Spleen (tissue), 11 donors: ENCODE measurements around the gene ASH1L. TPM values are rescaled to one million over a fixed set of nuclear protein-coding genes. Genes with fewer than 3 reads are reported as not detected.
"Not testable (repeated sequence)": the region's sequence is repeated elsewhere in the genome, so short reads cannot be mapped to it uniquely, and the experiment has no call there.

Experiments
- DNase-seq: peaks from one replicate; pipeline ENCODE4 v3.0.0-alpha.2; 2020
- H3K27ac ChIP-seq, 8 donors: fragments of 200-600 bp; sonication (generic) in 7 of 8; 1 replicate in 4 of 8; 2 replicates in 4 of 8; pipeline versions ENCODE4 v1.5.0 to v1.8.0; 2016 to 2021; ENCODE audit warnings: inconsistent platforms in 4 of 8, mild to moderate bottlenecking in 4 of 8, moderate library complexity in 1 of 8
- H3K27me3 ChIP-seq, 7 donors: fragments of 200-600 bp; sonication (generic) in 6 of 7; replicated peaks in 1 of 7; 1 replicate in 4 of 7; 2 replicates in 3 of 7; pipeline versions ENCODE4 v1.5.0 to v1.8.0; 2016 to 2021; ENCODE audit warnings: inconsistent platforms in 3 of 7, mild to moderate bottlenecking in 1 of 7
- H3K36me3 ChIP-seq, 6 donors: fragments of 200-600 bp; sonication (generic) in 5 of 6; 1 replicate in 4 of 6; 2 replicates in 2 of 6; pipeline versions ENCODE4 v1.5.0 to v1.8.0; 2016 to 2021; ENCODE audit warnings: inconsistent platforms in 2 of 6
- H3K4me1 ChIP-seq, 6 donors: fragments of 200-600 bp; sonication (generic) in 5 of 6; 1 replicate in 3 of 6; 2 replicates in 3 of 6; pipeline versions ENCODE4 v1.5.0 to v1.8.0; 2016 to 2021; ENCODE audit warnings: inconsistent platforms in 3 of 6
- H3K4me3 ChIP-seq, 8 donors: fragments of 200-600 bp; sonication (generic) in 7 of 8; 1 replicate in 4 of 8; 2 replicates in 4 of 8; pipeline versions ENCODE4 v1.5.0 to v1.8.0; 2016 to 2021; ENCODE audit warnings: inconsistent platforms in 4 of 8, mild to moderate bottlenecking in 4 of 8, moderate library complexity in 2 of 8
- H3K9me3 ChIP-seq, 8 donors: fragments of 200-600 bp; sonication (generic) in 7 of 8; 1 replicate in 4 of 8; 2 replicates in 4 of 8; pipeline versions ENCODE4 v1.5.0 to v1.8.0; 2016 to 2021; ENCODE audit warnings: inconsistent platforms in 4 of 8
- POLR2A ChIP-seq, 3 donors: fragments of 450-650 bp; IDR thresholded peaks; one replicate each; pipeline ENCODE4 v1.5.1; 2017; ENCODE audit warnings: antibody characterized with exemption in 3 of 3, mild to moderate bottlenecking in 1 of 3
- POLR2AphosphoS5 ChIP-seq, 3 donors: sonication (generic); formaldehyde crosslinking; IDR thresholded peaks; one replicate each; pipeline ENCODE4 v1.5.1; 2017; ENCODE audit warnings: antibody characterized with exemption in 3 of 3
- WGBS, 5 donors: extraction: QIAGEN DNeasy Blood & Tissue Kit in 3 of 5; methylation state at CpG; one replicate each; pipeline versions ENCODE4 v1.1.5 to v1.1.7; 2013 to 2018; 5-methylcytosine and 5-hydroxymethylcytosine counted together
- intact Hi-C: fragments of 100-400 bp; cut with DNase I; formaldehyde crosslinking; loops from one replicate; pipeline ENCODE4 v1.15.0; 2023; ENCODE audit warnings: low total_unique reads
- polyA plus RNA-seq, 3 donors: library from polyadenylated mRNA; stranded (reverse); fragments of 200-250 nt; gene quantifications; one replicate each; pipeline ENCODE4 v1.2.1, GENCODE V29; 2013
- total RNA-seq, 7 donors: library from RNA; depleted of rRNA in 3 of 7; stranded (reverse); fragments of >200 nt in 3 of 7; fragmentation: NEBNext Ultra II Directional in 4 of 7; extraction: Animal tissue kit (Norgen Biotek cat#: 25700) in 4 of 7; gene quantifications; one replicate each; pipeline versions ENCODE4 v1.1.0 to v1.2.1, GENCODE V29; 2016 to 2021
- TF ChIP-seq, protein P1 (sequence below), 11 experiments: fragments of 200-600 bp in 7 of 11; fragments of 450-650 bp in 4 of 11; sonication (generic) in 4 of 11; IDR thresholded peaks in 8 of 11; conservative IDR thresholded peaks in 3 of 11; 1 replicate in 7 of 11; 2 replicates in 4 of 11; pipeline versions ENCODE4 v1.4.0 to v1.8.0; 2016 to 2021; ENCODE audit warnings: antibody characterized with exemption in 11 of 11, inconsistent platforms in 4 of 11, mild to moderate bottlenecking in 1 of 11
- donor health status: healthy with polysubstance abuse.
- donor health status: DM: no; HTN: no; CAD: no; lungs with moderate emphysema.
- donor health status: DM: no; HTN: no; CAD: no.
- donor health status: Bipolar disorder and iron deficiency.
- donor health status: healthy.
- donor health status: DM: no; HTN: no; CAD: no.
- donor health status: DM: yes; HTN: yes; CAD: no.

The ASH1L gene
- total and polyA plus RNA-seq, 10 donors, result 2.5 to 89.8 (median 69.1) TPM

DNA sequence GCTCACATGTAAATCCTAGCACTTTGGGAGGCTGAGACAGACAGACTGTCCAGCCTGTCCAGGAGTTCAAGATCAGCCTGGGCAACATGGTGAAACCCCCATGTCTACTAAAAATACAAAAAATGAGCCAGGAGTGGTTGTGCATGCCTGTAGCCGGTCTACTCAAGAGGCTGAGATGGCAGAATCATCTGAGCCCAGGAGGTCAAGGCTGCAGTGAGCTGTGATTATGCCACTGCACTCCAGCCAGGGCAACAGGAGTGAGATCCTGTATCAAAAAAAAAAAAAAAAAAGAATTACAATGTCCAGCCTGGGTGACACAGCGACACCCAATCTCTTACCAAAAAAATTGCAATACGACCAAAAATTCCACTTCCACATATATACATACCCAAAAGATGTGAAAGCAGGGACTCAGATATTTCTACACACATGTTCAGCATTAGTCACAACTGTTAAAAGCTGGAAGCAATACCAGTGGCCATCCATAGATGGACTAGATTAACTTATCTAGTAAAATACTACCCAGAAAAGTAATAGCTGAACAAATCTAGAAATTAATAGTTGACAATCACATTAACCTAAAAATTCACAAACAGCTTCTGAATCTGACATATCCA, 49.2 kb downstream of the ASH1L start:
- H3K9me3 ChIP-seq, result no peaks in the 10 kb centered on the region
- no peak overlapping the region for H3K4me3 ChIP-seq
- H3K27me3 ChIP-seq, result no peaks in the 10 kb centered on the region
- intact Hi-C loops, result no loop called here
- no peak for DNase-seq
- H3K4me1 ChIP-seq, result peaks cover 16 to 68% (median 41%) of the 10 kb centered on the region in 6 donors
- TF ChIP-seq POLR2A (IDR thresholded peaks at IDR 0.05) (no peak), POLR2AphosphoS5 (IDR thresholded peaks at IDR 0.05) (no peak)
- TF ChIP-seq, protein P1, sequence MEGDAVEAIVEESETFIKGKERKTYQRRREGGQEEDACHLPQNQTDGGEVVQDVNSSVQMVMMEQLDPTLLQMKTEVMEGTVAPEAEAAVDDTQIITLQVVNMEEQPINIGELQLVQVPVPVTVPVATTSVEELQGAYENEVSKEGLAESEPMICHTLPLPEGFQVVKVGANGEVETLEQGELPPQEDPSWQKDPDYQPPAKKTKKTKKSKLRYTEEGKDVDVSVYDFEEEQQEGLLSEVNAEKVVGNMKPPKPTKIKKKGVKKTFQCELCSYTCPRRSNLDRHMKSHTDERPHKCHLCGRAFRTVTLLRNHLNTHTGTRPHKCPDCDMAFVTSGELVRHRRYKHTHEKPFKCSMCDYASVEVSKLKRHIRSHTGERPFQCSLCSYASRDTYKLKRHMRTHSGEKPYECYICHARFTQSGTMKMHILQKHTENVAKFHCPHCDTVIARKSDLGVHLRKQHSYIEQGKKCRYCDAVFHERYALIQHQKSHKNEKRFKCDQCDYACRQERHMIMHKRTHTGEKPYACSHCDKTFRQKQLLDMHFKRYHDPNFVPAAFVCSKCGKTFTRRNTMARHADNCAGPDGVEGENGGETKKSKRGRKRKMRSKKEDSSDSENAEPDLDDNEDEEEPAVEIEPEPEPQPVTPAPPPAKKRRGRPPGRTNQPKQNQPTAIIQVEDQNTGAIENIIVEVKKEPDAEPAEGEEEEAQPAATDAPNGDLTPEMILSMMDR (IDR thresholded peaks at IDR 0.05 in 8 of 11, conservative IDR thresholded peaks at IDR 0.05 in 3 of 11), result no peak
- H3K27ac ChIP-seq, result peak overlapping the region in 1 of 8 donors; percentile 5
- peaks cover 0 to 44% (median 6%) of the 10 kb centered on the region in 6 donors for H3K36me3 ChIP-seq
- WGBS, 5 donors, result 66 to 91% (median 77%) methylated on average over 3 of the region's 3 CpGs

DNA sequence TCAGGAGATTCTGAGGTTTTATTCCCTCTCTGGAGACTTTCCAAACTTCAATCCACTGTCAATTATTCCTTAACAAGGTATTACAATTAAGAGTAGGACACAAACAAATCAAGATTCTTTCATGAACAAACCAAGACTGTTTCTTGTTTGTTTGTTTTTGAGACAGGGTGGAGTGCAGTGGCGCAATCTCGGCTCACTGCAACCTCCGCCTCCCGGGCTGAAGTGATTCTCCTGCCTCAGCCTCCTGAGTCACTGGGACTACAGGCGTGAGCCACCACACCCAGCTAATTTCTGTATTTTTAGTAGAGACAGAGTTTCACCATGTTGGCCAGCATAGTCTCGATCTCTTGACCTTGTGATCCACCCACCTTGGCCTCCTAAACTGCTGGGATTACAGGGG, 51.2 kb downstream of the ASH1L start:
- H3K4me3 ChIP-seq, H3K9me3 ChIP-seq, intact Hi-C loops, H3K27me3 ChIP-seq, DNase-seq: not testable (repeated sequence)
- 86 to 93% (median 91%) methylated on average over 6 of the region's 6 CpGs for WGBS, 5 donors
- Histone ChIP-seq H3K36me3 (peaks cover 0 to 37% (median 6%) of the 10 kb centered on the region in 6 donors), H3K4me1 (peaks cover 19 to 73% (median 51%) of the 10 kb centered on the region in 6 donors), H3K27ac (peak overlapping the region in 1 of 8 donors; percentile 8)

DNA sequence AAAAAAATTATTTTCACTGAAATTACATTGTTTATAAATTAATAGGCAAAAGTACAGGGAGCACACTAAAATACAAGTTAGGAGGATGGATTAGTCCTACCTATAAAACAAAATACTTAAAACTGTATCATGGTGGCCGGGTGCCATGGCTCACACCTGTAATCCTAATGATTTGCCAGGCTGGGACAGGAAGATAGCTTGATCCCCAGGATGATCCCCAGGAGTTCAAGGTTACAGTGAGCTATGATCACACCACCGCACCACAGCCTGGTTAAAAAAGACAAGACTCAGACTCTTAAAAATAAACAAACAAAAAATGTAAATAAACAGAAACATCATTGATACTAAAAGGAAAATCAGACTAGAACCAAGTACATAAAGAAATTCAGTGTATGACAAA, 53.5 kb downstream of the ASH1L start:
- DNase-seq, result no peak
- 71 to 84% (median 76%) methylated on average over 2 of the region's 2 CpGs for WGBS, 5 donors
- no peak for TF ChIP-seq POLR2A (IDR thresholded peaks at IDR 0.05)
- TF ChIP-seq, protein P1 (IDR thresholded peaks at IDR 0.05 in 8 of 11, conservative IDR thresholded peaks at IDR 0.05 in 3 of 11), result no peak
- no peak for TF ChIP-seq POLR2AphosphoS5 (IDR thresholded peaks at IDR 0.05)
- H3K9me3 ChIP-seq, result no peaks in the 10 kb centered on the region
- intact Hi-C loops, result no loop called here
- peak overlapping the region in 1 of 8 donors; percentile 29 for H3K27ac ChIP-seq
- no peaks in the 10 kb centered on the region for H3K27me3 ChIP-seq
- no peak overlapping the region for H3K4me3 ChIP-seq
- peaks cover 11 to 62% (median 40%) of the 10 kb centered on the region in 6 donors for H3K4me1 ChIP-seq
- H3K36me3 ChIP-seq, result peaks cover 0 to 34% (median 6%) of the 10 kb centered on the region in 6 donors

DNA sequence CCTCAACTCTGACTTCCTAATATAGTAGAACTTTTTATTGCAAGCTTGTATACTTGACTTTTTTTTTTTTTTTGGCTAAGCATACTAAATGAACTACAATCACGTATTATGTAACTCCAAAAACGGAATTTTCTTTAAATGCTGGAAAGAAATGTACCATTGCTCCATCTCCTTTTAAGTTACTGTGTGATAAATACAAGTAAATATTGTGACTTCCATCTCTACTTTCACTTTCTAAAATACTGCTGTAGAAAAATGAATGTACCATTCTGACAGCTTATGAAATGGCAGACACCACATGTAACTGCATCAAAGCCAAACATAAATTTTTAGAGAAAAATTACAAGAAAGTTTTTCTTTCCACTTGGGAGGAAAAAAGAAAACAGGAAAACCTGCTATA, 54.7 kb downstream of the ASH1L start:
- Histone ChIP-seq H3K4me3 (no peak overlapping the region), H3K4me1 (peaks cover 9 to 56% (median 32%) of the 10 kb centered on the region in 6 donors), H3K36me3 (peaks cover 0 to 29% (median 4%) of the 10 kb centered on the region in 6 donors), H3K27me3 (no peaks in the 10 kb centered on the region), H3K9me3 (no peaks in the 10 kb centered on the region), H3K27ac (peak overlapping the region in 6 of 8 donors; percentile 8 to 55 (median 31))
- no peak for TF ChIP-seq POLR2AphosphoS5 (IDR thresholded peaks at IDR 0.05)
- TF ChIP-seq, protein P1 (IDR thresholded peaks at IDR 0.05 in 8 of 11, conservative IDR thresholded peaks at IDR 0.05 in 3 of 11), result no peak
- no peak for TF ChIP-seq POLR2A (IDR thresholded peaks at IDR 0.05)
- no peak for DNase-seq
- intact Hi-C loops, result no loop called here
- WGBS, 5 donors, result 41 to 65% (median 52%) methylated on average over 2 of the region's 2 CpGs

DNA sequence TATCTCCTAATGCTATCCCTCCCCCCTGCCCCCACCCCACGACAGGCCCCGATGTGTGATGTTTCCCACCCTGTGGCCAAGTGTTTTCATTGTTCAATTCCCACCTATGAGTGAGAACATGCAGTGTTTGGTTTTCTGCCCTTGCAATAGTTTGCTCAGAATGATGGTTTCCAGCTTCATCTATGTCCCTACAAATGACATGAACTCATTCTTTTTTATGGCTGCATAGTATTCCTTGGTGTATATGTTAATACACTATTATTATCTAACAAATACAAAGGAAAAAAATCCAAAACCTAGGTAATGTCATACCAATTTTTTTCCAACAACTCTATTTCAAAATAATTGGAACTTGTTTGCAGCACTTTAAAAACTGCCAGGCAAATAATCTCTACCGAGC, 56.6 kb downstream of the ASH1L start:
- H3K27me3 ChIP-seq, H3K9me3 ChIP-seq, intact Hi-C loops, DNase-seq, H3K4me3 ChIP-seq, H3K27ac ChIP-seq: not testable (repeated sequence)
- 95 to 98% (median 98%) methylated on average over 3 of the region's 3 CpGs for WGBS, 5 donors
- peaks cover 9 to 56% (median 31%) of the 10 kb centered on the region in 6 donors for H3K4me1 ChIP-seq
- peaks cover 0 to 10% (median 0%) of the 10 kb centered on the region in 6 donors for H3K36me3 ChIP-seq
